Neural cell (in vitro differentiated cells): ENCODE data around the gene CPE. TPM values are rescaled to one million over a fixed set of nuclear protein-coding genes. Genes with fewer than 3 reads are reported as not detected.
"Not testable (repeated sequence)": the region's sequence is repeated elsewhere in the genome, so short reads cannot be mapped to it uniquely, and the experiment has no call there.

Experiments used
- H2AFZ ChIP-seq: fragments of 200-600, 300-800 bp; sonication (generic), shearing (Covaris generic); 2 replicates; pipeline ENCODE4 v1.6.0; 2014; ENCODE audit warnings: low read depth, mild to moderate bottlenecking, antibody characterized with exemption, low read length, moderate library complexity
- H3F3A ChIP-seq: fragments of 200-600 bp; shearing (Covaris generic); 2 replicates; pipeline ENCODE4 v1.6.1; 2016; ENCODE audit warnings: mild to moderate bottlenecking, moderate library complexity, mixed read lengths, antibody characterized with exemption, low read length; ENCODE audit not compliant: insufficient read depth, poor library complexity, severe bottlenecking
- H3K27ac ChIP-seq: fragments of 200-600, 300-800 bp; sonication (generic), shearing (Covaris generic); 2 replicates; pipeline ENCODE4 v1.5.1; 2014; ENCODE audit warnings: mild to moderate bottlenecking, low read length, moderate library complexity
- H3K27me3 ChIP-seq: fragments of 300-800, 200-600 bp; sonication (generic), shearing (Covaris generic); 2 replicates; pipeline ENCODE4 v1.6.0; 2014; ENCODE audit warnings: mild to moderate bottlenecking, low read depth, low read length, moderate library complexity; ENCODE audit not compliant: insufficient read depth
- H3K36me3 ChIP-seq: fragments of 300-800, 200-600 bp; sonication (generic), shearing (Covaris generic); 2 replicates; pipeline ENCODE4 v1.5.1; 2014; ENCODE audit warnings: mild to moderate bottlenecking, antibody characterized with exemption, low read length, moderate library complexity; ENCODE audit not compliant: insufficient read depth
- H3K4me2 ChIP-seq: fragments of 300-800, 200-600 bp; sonication (generic), shearing (Covaris generic); 2 replicates; pipeline ENCODE4 v1.6.0; 2014; ENCODE audit warnings: mild to moderate bottlenecking, low read length
- H3K4me3 ChIP-seq: fragments of 300-800, 200-600 bp; sonication (generic), shearing (Covaris generic); 2 replicates; pipeline ENCODE4 v1.5.1; 2014; ENCODE audit warnings: mild to moderate bottlenecking, low read length, moderate library complexity
- H3K79me2 ChIP-seq: fragments of 200-600 bp; shearing (Covaris generic); replicated peaks from 2 replicates; pipeline ENCODE4 v1.6.0; 2014; ENCODE audit warnings: mild to moderate bottlenecking, low read length, moderate library complexity; ENCODE audit not compliant: insufficient read depth
- H3K9ac ChIP-seq: fragments of 300-800, 200-600 bp; sonication (generic), shearing (Covaris generic); 2 replicates; pipeline ENCODE4 v1.6.1; 2016; ENCODE audit warnings: mild to moderate bottlenecking, low read length, mixed read lengths
- H3K9me2 ChIP-seq: fragments of 200-600 bp; shearing (Covaris generic); 2 replicates; pipeline ENCODE4 v1.6.1; 2016; ENCODE audit warnings: mild to moderate bottlenecking, low read length, mixed read lengths; ENCODE audit not compliant: insufficient read depth
- H3K9me3 ChIP-seq: fragments of 200-600, 300-800 bp; sonication (generic), shearing (Covaris generic); 2 replicates; pipeline ENCODE4 v1.6.1; 2016; ENCODE audit warnings: mild to moderate bottlenecking, mixed run types, low read length, moderate library complexity, mixed read lengths
- H4K20me1 ChIP-seq: fragments of 200-600 bp; shearing (Covaris generic); 2 replicates; pipeline ENCODE4 v1.6.1; 2016; ENCODE audit warnings: mild to moderate bottlenecking, mixed run types; ENCODE audit not compliant: insufficient read depth
- CTCF ChIP-seq: fragments of 450-650 bp; IDR thresholded peaks from 2 replicates; pipeline ENCODE4 v1.5.1; 2014; ENCODE audit warnings: antibody characterized with exemption, mild to moderate bottlenecking, moderate library complexity; ENCODE audit not compliant: poor library complexity, severe bottlenecking
- EP300 ChIP-seq: fragments of 450-650 bp; conservative IDR thresholded peaks from 2 replicates; pipeline ENCODE4 v1.6.1; 2014; ENCODE audit warnings: antibody characterized with exemption, mild to moderate bottlenecking, moderate library complexity; ENCODE audit not compliant: poor library complexity, severe bottlenecking
- EZH2 ChIP-seq: fragments of 200-600, 300-800 bp; shearing (Covaris generic), sonication (generic); IDR thresholded peaks from 2 replicates; pipeline ENCODE4 v1.6.1; 2014; ENCODE audit warnings: antibody characterized with exemption, low read length, borderline replicate concordance, mild to moderate bottlenecking; ENCODE audit not compliant: insufficient read depth, poor library complexity, severe bottlenecking
- MXI1 ChIP-seq: fragments of 450-650 bp; conservative IDR thresholded peaks from 2 replicates; pipeline ENCODE4 v1.6.1; 2014; ENCODE audit warnings: antibody characterized with exemption, mild to moderate bottlenecking; ENCODE audit not compliant: poor library complexity, severe bottlenecking
- POLR2AphosphoS5 ChIP-seq: IDR thresholded peaks from 2 replicates; pipeline ENCODE4 v1.6.1; 2012
- RAD21 ChIP-seq: fragments of 450-650 bp; conservative IDR thresholded peaks from 2 replicates; pipeline ENCODE4 v1.6.1; 2014; ENCODE audit warnings: antibody characterized with exemption, mild to moderate bottlenecking, moderate library complexity
- SMC3 ChIP-seq: fragments of 450-650 bp; conservative IDR thresholded peaks from 2 replicates; pipeline ENCODE4 v1.6.1; 2014; ENCODE audit warnings: antibody characterized with exemption, mild to moderate bottlenecking, moderate library complexity; ENCODE audit not compliant: poor library complexity
- TAF1 ChIP-seq: IDR thresholded peaks from 2 replicates; pipeline ENCODE4 v1.6.1; 2012; ENCODE audit warnings: low read depth
- polyA plus RNA-seq: library from polyadenylated mRNA; depleted of rRNA; stranded (reverse); fragments of >200 nt; gene quantifications from 2 replicates; pipeline ENCODE4 v1.2.3, GENCODE V29; 2014
- TF ChIP-seq, protein P1 (sequence below): IDR thresholded peaks from 2 replicates; pipeline ENCODE4 v1.6.1; 2012; ENCODE audit warnings: borderline replicate concordance

The CPE gene
- polyA plus RNA-seq, 1 donor from 2014 or later, result 678 TPM

DNA sequence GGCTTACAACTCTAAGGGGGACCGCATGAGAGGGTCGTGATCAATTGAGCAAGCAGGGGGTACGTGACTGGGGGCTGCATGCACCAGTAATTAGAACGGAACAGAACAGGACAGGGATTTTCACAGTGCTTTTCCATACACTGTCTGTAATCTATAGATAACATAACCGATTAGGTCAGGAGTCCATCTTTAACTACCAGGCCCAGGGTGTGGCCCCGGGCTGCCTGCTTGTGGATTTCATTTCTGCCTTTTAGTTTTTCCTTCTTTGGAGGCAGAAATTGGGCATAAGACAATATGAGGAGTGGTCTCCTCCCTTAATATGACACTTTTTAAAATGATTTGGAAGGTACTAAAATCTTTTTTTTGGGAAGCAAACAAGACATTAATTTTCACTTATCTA lies 113.8 kb downstream of the CPE start:
- not testable (repeated sequence) for H3K27me3 ChIP-seq, H3K27ac ChIP-seq, H3F3A ChIP-seq, H3K36me3 ChIP-seq, H3K79me2 ChIP-seq, H3K4me3 ChIP-seq, H4K20me1 ChIP-seq, H3K9me2 ChIP-seq, H3K9ac ChIP-seq, H3K4me2 ChIP-seq, H2AFZ ChIP-seq, H3K9me3 ChIP-seq

- no peak overlapping the region for H3K4me3 ChIP-seq
- no peaks in the 10 kb centered on the region for H3K9me2 ChIP-seq
- H3K79me2 ChIP-seq, result no peaks in the 10 kb centered on the region
- no peak overlapping the region for H3K9ac ChIP-seq
- no peaks in the 10 kb centered on the region for H3K27me3 ChIP-seq
- no peak overlapping the region for H3K27ac ChIP-seq
- peaks cover 16% of the 10 kb centered on the region for H3K36me3 ChIP-seq
- H4K20me1 ChIP-seq, result no peaks in the 10 kb centered on the region
- no peak overlapping the region for H2AFZ ChIP-seq
- H3K9me3 ChIP-seq, result no peaks in the 10 kb centered on the region
- no peak overlapping the region for H3K4me2 ChIP-seq
- TF ChIP-seq SMC3 (peak; percentile 54), POLR2AphosphoS5 (no peak), EP300 (no peak), RAD21 (peak; percentile 59), CTCF (peak; percentile 56), TAF1 (no peak), MXI1 (no peak), EZH2 (no peak)
- TF ChIP-seq, protein P1, sequence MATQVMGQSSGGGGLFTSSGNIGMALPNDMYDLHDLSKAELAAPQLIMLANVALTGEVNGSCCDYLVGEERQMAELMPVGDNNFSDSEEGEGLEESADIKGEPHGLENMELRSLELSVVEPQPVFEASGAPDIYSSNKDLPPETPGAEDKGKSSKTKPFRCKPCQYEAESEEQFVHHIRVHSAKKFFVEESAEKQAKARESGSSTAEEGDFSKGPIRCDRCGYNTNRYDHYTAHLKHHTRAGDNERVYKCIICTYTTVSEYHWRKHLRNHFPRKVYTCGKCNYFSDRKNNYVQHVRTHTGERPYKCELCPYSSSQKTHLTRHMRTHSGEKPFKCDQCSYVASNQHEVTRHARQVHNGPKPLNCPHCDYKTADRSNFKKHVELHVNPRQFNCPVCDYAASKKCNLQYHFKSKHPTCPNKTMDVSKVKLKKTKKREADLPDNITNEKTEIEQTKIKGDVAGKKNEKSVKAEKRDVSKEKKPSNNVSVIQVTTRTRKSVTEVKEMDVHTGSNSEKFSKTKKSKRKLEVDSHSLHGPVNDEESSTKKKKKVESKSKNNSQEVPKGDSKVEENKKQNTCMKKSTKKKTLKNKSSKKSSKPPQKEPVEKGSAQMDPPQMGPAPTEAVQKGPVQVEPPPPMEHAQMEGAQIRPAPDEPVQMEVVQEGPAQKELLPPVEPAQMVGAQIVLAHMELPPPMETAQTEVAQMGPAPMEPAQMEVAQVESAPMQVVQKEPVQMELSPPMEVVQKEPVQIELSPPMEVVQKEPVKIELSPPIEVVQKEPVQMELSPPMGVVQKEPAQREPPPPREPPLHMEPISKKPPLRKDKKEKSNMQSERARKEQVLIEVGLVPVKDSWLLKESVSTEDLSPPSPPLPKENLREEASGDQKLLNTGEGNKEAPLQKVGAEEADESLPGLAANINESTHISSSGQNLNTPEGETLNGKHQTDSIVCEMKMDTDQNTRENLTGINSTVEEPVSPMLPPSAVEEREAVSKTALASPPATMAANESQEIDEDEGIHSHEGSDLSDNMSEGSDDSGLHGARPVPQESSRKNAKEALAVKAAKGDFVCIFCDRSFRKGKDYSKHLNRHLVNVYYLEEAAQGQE, result no peak
- no peaks in the 10 kb centered on the region for H3F3A ChIP-seq
These were observed 114.6 kb downstream of the CPE start for GRCh38 chr4:165493359-165493758.
